ENCODE data around the gene RD3L.
"Not testable (repeated sequence)": the region's sequence is repeated elsewhere in the genome, so short reads cannot be mapped to it uniquely, and the experiment has no call there.

The RD3L gene

GRCh38 chr14:103941973-103942736 lies at the start of gene RD3L:
RD3L (minus strand) TSS chr14:103942529; CDS start chr14:103941695, 834 bp downstream.
- no peak for TF ChIP-seq CTCF (IDR thresholded peaks at IDR 0.05; ENCODE audit: low read depth, low read length)
- no peak within 1 kb of the TSS for H3K4me3 ChIP-seq (ENCODE audit: low read depth, low read length)

GRCh38 chr14:103989964-103990363 lies 47.6 kb upstream of the RD3L start:
- no peak for TF ChIP-seq CTCF (IDR thresholded peaks at IDR 0.05; ENCODE audit: low read depth, low read length)
- no peak overlapping the region for H3K4me3 ChIP-seq (ENCODE audit: low read depth, low read length)

GRCh38 chr14:103989034-103989433 lies 46.7 kb upstream of the RD3L start:
- no peak overlapping the region for H3K4me3 ChIP-seq (ENCODE audit: low read depth, low read length)
- TF ChIP-seq CTCF (IDR thresholded peaks at IDR 0.05; ENCODE audit: low read depth, low read length) = no peak

GRCh38 chr14:103984196-103984595 lies 41.9 kb upstream of the RD3L start:
- TF ChIP-seq CTCF (IDR thresholded peaks at IDR 0.05; ENCODE audit: low read depth, low read length) = no peak
- H3K4me3 ChIP-seq (ENCODE audit: low read depth, low read length) = no peak overlapping the region

- TF ChIP-seq CTCF (IDR thresholded peaks at IDR 0.05; ENCODE audit: low read depth, low read length) = peak; percentile 29; the same call in 1 of the 2 replicates
Measured at GRCh38 chr14:103980623-103981238, 38.4 kb upstream of the RD3L start.

GRCh38 chr14:103974575-103974974 lies 32.2 kb upstream of the RD3L start:
- no peak for TF ChIP-seq CTCF (IDR thresholded peaks at IDR 0.05; ENCODE audit: low read depth, low read length)
- no peak overlapping the region for H3K4me3 ChIP-seq (ENCODE audit: low read depth, low read length)

More at GRCh38 chr14:103980623-103981238, 38.4 kb upstream of the RD3L start:
- not testable (repeated sequence) for H3K4me3 ChIP-seq (ENCODE audit: low read depth, low read length)

- no peak for TF ChIP-seq CTCF (IDR thresholded peaks at IDR 0.05; ENCODE audit: low read depth, low read length)
- H3K4me3 ChIP-seq (ENCODE audit: low read depth, low read length) = no peak overlapping the region
Measured at GRCh38 chr14:103973354-103973753, 31.0 kb upstream of the RD3L start.

All from WI38 (cell line).